IPS DF 6.9 (cell line): ENCODE measurements around the gene NCOA7.

Source experiments
- DNase-seq: peaks from one replicate; pipeline ENCODE4 v3.0.0-alpha.2; 2013; ENCODE audit warnings: low read depth, low spot score
- H3K27ac ChIP-seq: one replicate; pipeline ENCODE4 v1.5.1; 2013; ENCODE audit warnings: low read length, control low read depth
- H3K27me3 ChIP-seq: 2 replicates; pipeline ENCODE4 v1.6.1; 2013; ENCODE audit warnings: mild to moderate bottlenecking, low read length; ENCODE audit not compliant: control insufficient read depth, insufficient read depth
- H3K36me3 ChIP-seq: 2 replicates; pipeline ENCODE4 v1.6.1; 2013; ENCODE audit warnings: low read length; ENCODE audit not compliant: control insufficient read depth, insufficient read depth
- H3K4me1 ChIP-seq: 2 replicates; pipeline ENCODE4 v1.6.1; 2013; ENCODE audit warnings: low read length; ENCODE audit not compliant: control insufficient read depth, insufficient read depth
- H3K4me3 ChIP-seq: 2 replicates; pipeline ENCODE4 v1.5.1; 2013; ENCODE audit warnings: mild to moderate bottlenecking, low read length
- H3K9me3 ChIP-seq: 2 replicates; pipeline ENCODE4 v1.6.1; 2013; ENCODE audit warnings: low read length, inconsistent platforms; ENCODE audit not compliant: control insufficient read depth, insufficient read depth
- WGBS: extraction: QIAGEN DNeasy Blood & Tissue Kit; methylation state at CpG from one replicate; pipeline ENCODE4 v1.1.7; 2013; ENCODE audit warnings: mixed read lengths, missing lambda C conversion rate; ENCODE audit not compliant: insufficient read length, insufficient coverage; 5-methylcytosine and 5-hydroxymethylcytosine counted together

NCOA7 gene

GRCh38 chr6:125790358-125791150 is at the start of gene NCOA7:
TSS of gene NCOA7 (plus strand) at chr6:125790960. CDS start at chr6:125815355, 24,395 bp downstream.
- H3K27ac ChIP-seq: no peak within 1 kb of the TSS
- DNase-seq: no peak
- WGBS: no CpG with 5 or more reads among the region's 100 CpGs
- peaks cover 1% of the 10 kb centered on the region for H3K4me1 ChIP-seq
- H3K4me3 ChIP-seq: peak within 1 kb of the TSS; percentile 99
- no peaks in the 10 kb centered on the region for H3K27me3 ChIP-seq
- no peaks in the 10 kb centered on the region for H3K9me3 ChIP-seq
- no peaks in the 10 kb centered on the region for H3K36me3 ChIP-seq

GRCh38 chr6:125741336-125741735 is 49.4 kb upstream of the NCOA7 start:
- Histone ChIP-seq H3K27me3 (no peaks in the 10 kb centered on the region), H3K4me1 (peaks cover 2% of the 10 kb centered on the region; the same call in 1 of the 2 replicates), H3K27ac (no peak overlapping the region), H3K9me3 (no peaks in the 10 kb centered on the region), H3K36me3 (no peaks in the 10 kb centered on the region), H3K4me3 (no peak overlapping the region)
- no peak for DNase-seq
- no CpG with 5 or more reads among the region's 2 CpGs for whole genome bisulfite sequencing

- no CpG with 5 or more reads among the region's 2 CpGs for WGBS
- H3K27me3 ChIP-seq: no peaks in the 10 kb centered on the region; the same call in 1 of the 2 replicates
Measured at GRCh38 chr6:125742024-125742423, 48.7 kb upstream of the NCOA7 start.

GRCh38 chr6:125742464-125743120 is 48.2 kb upstream of the NCOA7 start:
- H3K4me1 ChIP-seq: peaks cover 2% of the 10 kb centered on the region
- H3K9me3 ChIP-seq: no peaks in the 10 kb centered on the region
- no peak overlapping the region for H3K27ac ChIP-seq
- no peaks in the 10 kb centered on the region for H3K36me3 ChIP-seq
- DNase-seq: no peak
- H3K27me3 ChIP-seq: no peaks in the 10 kb centered on the region; the same call in 1 of the 2 replicates
- H3K4me3 ChIP-seq: no peak overlapping the region
- no CpG with 5 or more reads among the region's 5 CpGs for whole genome bisulfite sequencing

More at GRCh38 chr6:125742024-125742423, 48.7 kb upstream of the NCOA7 start:
- no peaks in the 10 kb centered on the region for H3K36me3 ChIP-seq
- no peak overlapping the region for H3K4me3 ChIP-seq
- H3K27ac ChIP-seq: no peak overlapping the region
- peaks cover 2% of the 10 kb centered on the region; the same call in 1 of the 2 replicates for H3K4me1 ChIP-seq
- no peak for DNase-seq
- H3K9me3 ChIP-seq: no peaks in the 10 kb centered on the region

GRCh38 chr6:125743604-125744003 is 47.2 kb upstream of the NCOA7 start:
- no peak for DNase-seq
- Histone ChIP-seq H3K27ac (no peak overlapping the region), H3K27me3 (peaks cover 4% of the 10 kb centered on the region; the same call in 1 of the 2 replicates), H3K4me3 (no peak overlapping the region), H3K4me1 (peaks cover 2% of the 10 kb centered on the region), H3K36me3 (no peaks in the 10 kb centered on the region), H3K9me3 (no peaks in the 10 kb centered on the region)
- WGBS: no CpG with 5 or more reads among the region's 2 CpGs

GRCh38 chr6:125745281-125746018 is 45.3 kb upstream of the NCOA7 start:
- Histone ChIP-seq H3K36me3 (no peaks in the 10 kb centered on the region), H3K4me3 (no peak overlapping the region), H3K27ac (no peak overlapping the region), H3K9me3 (no peaks in the 10 kb centered on the region), H3K4me1 (peaks cover 2% of the 10 kb centered on the region), H3K27me3 (peaks cover 8% of the 10 kb centered on the region; the same call in 1 of the 2 replicates)
- no CpG with 5 or more reads among the region's 6 CpGs for WGBS
- DNase-seq: no peak

GRCh38 chr6:125746019-125746414 is 44.7 kb upstream of the NCOA7 start:
- peaks cover 2% of the 10 kb centered on the region for H3K4me1 ChIP-seq
- no CpG with 5 or more reads among the region's 5 CpGs for WGBS
- H3K9me3 ChIP-seq: no peaks in the 10 kb centered on the region
- DNase-seq: no peak
- H3K36me3 ChIP-seq: no peaks in the 10 kb centered on the region
- no peak overlapping the region for H3K27ac ChIP-seq
- peaks cover 8% of the 10 kb centered on the region; the same call in 1 of the 2 replicates for H3K27me3 ChIP-seq
- no peak overlapping the region; the same call in 1 of the 2 replicates for H3K4me3 ChIP-seq

GRCh38 chr6:125746731-125747588 is 43.8 kb upstream of the NCOA7 start:
- Histone ChIP-seq H3K4me3 (peak overlapping the region; percentile 55; the same call in 1 of the 2 replicates), H3K27ac (no peak overlapping the region), H3K27me3 (peaks cover 8% of the 10 kb centered on the region; the same call in 1 of the 2 replicates), H3K4me1 (peaks cover 2% of the 10 kb centered on the region), H3K9me3 (no peaks in the 10 kb centered on the region), H3K36me3 (no peaks in the 10 kb centered on the region)
- WGBS: no CpG with 5 or more reads among the region's 32 CpGs
- no peak for DNase-seq

- no peaks in the 10 kb centered on the region for H3K9me3 ChIP-seq
- no peak overlapping the region for H3K27ac ChIP-seq
- no peak for DNase-seq
- peak overlapping the region; percentile 55; the same call in 1 of the 2 replicates for H3K4me3 ChIP-seq
- WGBS: no CpG with 5 or more reads among the region's 76 CpGs
- H3K27me3 ChIP-seq: peaks cover 8% of the 10 kb centered on the region; the same call in 1 of the 2 replicates
- H3K36me3 ChIP-seq: no peaks in the 10 kb centered on the region
- peaks cover 2% of the 10 kb centered on the region for H3K4me1 ChIP-seq
Measured at GRCh38 chr6:125747589-125748405, 43.0 kb upstream of the NCOA7 start.
